Neuronal stem cell (in vitro differentiated cells): ENCODE results near the gene KCNAB1.

Experiments
- DNase-seq: peaks from one replicate; pipeline ENCODE4 v3.0.0-alpha.2; 2013; ENCODE audit warnings: low spot score
- H2AFZ ChIP-seq: one replicate; pipeline ENCODE4 v1.6.1; 2013; ENCODE audit warnings: mild to moderate bottlenecking, low read length, inconsistent platforms
- H2AK5ac ChIP-seq: 2 replicates; pipeline ENCODE4 v1.6.1; 2013; ENCODE audit warnings: low read depth, mild to moderate bottlenecking, inconsistent platforms, low read length, moderate library complexity, mixed read lengths
- H2BK120ac ChIP-seq: 2 replicates; pipeline ENCODE4 v1.6.1; 2013; ENCODE audit warnings: low read depth, mild to moderate bottlenecking, inconsistent platforms, low read length, moderate library complexity, mixed read lengths
- H2BK12ac ChIP-seq: one replicate; pipeline ENCODE4 v1.6.1; 2013; ENCODE audit warnings: low read length, inconsistent platforms
- H2BK15ac ChIP-seq: 2 replicates; pipeline ENCODE4 v1.6.1; 2013; ENCODE audit warnings: mild to moderate bottlenecking, low read length, inconsistent platforms, mixed read lengths
- H2BK5ac ChIP-seq: one replicate; pipeline ENCODE4 v1.6.1; 2013; ENCODE audit warnings: inconsistent platforms, mild to moderate bottlenecking, low read length, moderate library complexity
- H3K14ac ChIP-seq: one replicate; pipeline ENCODE4 v1.6.1; 2013; ENCODE audit warnings: low read length, inconsistent platforms
- H3K18ac ChIP-seq: 2 replicates; pipeline ENCODE4 v1.6.1; 2013; ENCODE audit warnings: low read length, inconsistent platforms
- H3K23ac ChIP-seq: 2 replicates; pipeline ENCODE4 v1.6.1; 2013; ENCODE audit warnings: low read depth, mild to moderate bottlenecking, mixed read lengths, low read length, inconsistent platforms; ENCODE audit not compliant: poor library complexity
- H3K27ac ChIP-seq: replicated peaks from 3 replicates; pipeline ENCODE4 v1.5.1; 2013; ENCODE audit warnings: low read length, inconsistent platforms
- H3K27me3 ChIP-seq, 3 experiments: 2 replicates each; pipeline ENCODE4 v1.6.1; 2013; ENCODE audit warnings: low read length in 3 of 3, mild to moderate bottlenecking in 2 of 3, inconsistent platforms in 1 of 3, low read depth in 1 of 3, mixed read lengths in 1 of 3, moderate library complexity in 1 of 3; ENCODE audit not compliant: control insufficient read depth in 3 of 3, insufficient read depth in 3 of 3
- H3K36me3 ChIP-seq, 2 donors: replicated peaks in 1 of 2; 2 replicates each; pipeline ENCODE4 v1.6.1; 2013; ENCODE audit warnings: low read length in 2 of 2; ENCODE audit not compliant: control insufficient read depth in 2 of 2, insufficient read depth in 2 of 2
- H3K4ac ChIP-seq: 2 replicates; pipeline ENCODE4 v1.6.1; 2013; ENCODE audit warnings: inconsistent platforms, mild to moderate bottlenecking, low read length, moderate library complexity
- H3K4me1 ChIP-seq, 2 donors: 1 replicate in 1 of 2; 2 replicates in 1 of 2; pipeline ENCODE4 v1.6.1; 2013; ENCODE audit warnings: low read length in 2 of 2, low read depth in 1 of 2; ENCODE audit not compliant: control insufficient read depth in 2 of 2, insufficient read depth in 1 of 2
- H3K4me2 ChIP-seq: one replicate; pipeline ENCODE4 v1.6.1; 2013; ENCODE audit warnings: mild to moderate bottlenecking, low read length, inconsistent platforms; ENCODE audit not compliant: insufficient read depth, poor library complexity, severe bottlenecking
- H3K4me3 ChIP-seq, 2 donors: 2 replicates each; pipeline ENCODE4 v1.5.1; 2013; ENCODE audit warnings: low read length in 2 of 2, mild to moderate bottlenecking in 2 of 2, inconsistent platforms in 1 of 2, moderate library complexity in 1 of 2
- H3K79me1 ChIP-seq: one replicate; pipeline ENCODE4 v1.6.1; 2013; ENCODE audit warnings: low read depth, mild to moderate bottlenecking, inconsistent platforms, low read length, moderate library complexity
- H3K9ac ChIP-seq: one replicate; pipeline ENCODE4 v1.6.1; 2013; ENCODE audit warnings: mild to moderate bottlenecking, low read depth, low read length, inconsistent platforms; ENCODE audit not compliant: poor library complexity
- H3K9me3 ChIP-seq, 2 donors: replicated peaks in 1 of 2; 2 replicates each; pipeline versions ENCODE3 to v1.6.1; 2013; ENCODE audit warnings: low read length in 2 of 2, mild to moderate bottlenecking in 2 of 2, inconsistent platforms in 1 of 2, low read depth in 1 of 2, mixed read lengths in 1 of 2, moderate library complexity in 1 of 2; ENCODE audit not compliant: control insufficient read depth in 2 of 2, insufficient read depth in 1 of 2
- H4K8ac ChIP-seq: one replicate; pipeline ENCODE4 v1.6.1; 2013; ENCODE audit warnings: low read depth, mild to moderate bottlenecking, inconsistent platforms, low read length, moderate library complexity
- H4K91ac ChIP-seq: one replicate; pipeline ENCODE4 v1.6.1; 2013; ENCODE audit warnings: low read length, low read depth, mild to moderate bottlenecking, inconsistent platforms; ENCODE audit not compliant: poor library complexity
- WGBS, 2 donors: extraction: QIAGEN DNeasy Blood & Tissue Kit; methylation state at CpG; one replicate each; pipeline ENCODE4 v1.1.7; 2013; ENCODE audit warnings: missing lambda C conversion rate in 2 of 2, mixed read lengths in 1 of 2; ENCODE audit not compliant: insufficient read length in 2 of 2, insufficient replicate concordance in 1 of 2; ENCODE audit errors: extremely low coverage in 2 of 2; 5-methylcytosine and 5-hydroxymethylcytosine counted together

KCNAB1 gene

DNA sequence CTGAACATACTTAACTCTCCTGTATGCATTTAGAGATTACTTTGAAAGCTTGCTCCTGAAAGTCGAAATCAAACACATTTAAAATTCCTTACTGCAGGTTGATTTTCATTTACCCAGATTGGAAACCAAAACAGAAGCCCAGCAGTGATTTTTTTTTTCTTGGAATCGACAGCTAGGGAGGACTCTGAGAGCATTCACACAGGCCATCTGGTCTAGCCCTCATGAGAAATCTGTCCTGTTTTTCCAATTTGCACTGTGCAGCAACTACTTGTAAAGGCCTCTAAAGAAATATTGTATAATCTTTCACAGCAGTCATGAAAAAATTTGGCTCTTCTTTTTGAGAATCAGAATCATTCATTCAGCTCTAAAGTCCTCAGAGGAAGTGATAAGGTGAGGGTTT lies 179.2 kb downstream of the KCNAB1 start:
- WGBS, 2 donors: no CpG with 5 or more reads among the region's 2 CpGs
- Histone ChIP-seq H3K18ac (no peak overlapping the region), H3K4ac (no peak overlapping the region), H3K23ac (no peak overlapping the region), H4K91ac (no peak overlapping the region), H3K36me3 (no peaks in the 10 kb centered on the region), H2BK12ac (no peak overlapping the region), H3K4me2 (no peak overlapping the region), H2AK5ac (no peak overlapping the region), H3K4me1 (no peaks in the 10 kb centered on the region), H2AFZ (no peak overlapping the region), H3K79me1 (no peaks in the 10 kb centered on the region), H3K9ac (no peak overlapping the region), H4K8ac (no peak overlapping the region), H3K9me3 (no peaks in the 10 kb centered on the region), H2BK5ac (no peak overlapping the region), H3K27me3 (peaks cover 0 to 6% (median 0%) of the 10 kb centered on the region in 3 experiments), H3K27ac (no peak overlapping the region), H2BK15ac (no peak overlapping the region), H3K14ac (no peak overlapping the region), H2BK120ac (no peak overlapping the region), H3K4me3 (no peak overlapping the region)
- DNase-seq: no peak

DNA sequence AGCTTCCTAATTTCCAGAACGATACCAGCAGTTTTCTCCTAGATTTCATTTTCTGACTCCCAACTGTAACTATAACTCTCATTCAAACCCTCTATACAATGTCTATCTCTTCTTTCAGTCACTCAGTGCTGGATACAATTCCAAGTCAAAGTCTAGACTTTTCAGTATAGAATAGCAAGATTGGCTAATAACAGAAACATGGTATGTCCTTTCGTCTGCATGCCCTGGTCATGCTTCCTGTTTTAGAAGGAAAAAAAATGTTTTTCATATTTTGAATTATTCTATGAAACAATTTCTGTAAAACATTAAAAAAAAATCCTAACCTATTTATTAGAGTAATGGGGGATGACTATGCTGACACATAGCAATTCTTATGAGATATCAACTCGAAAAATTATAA lies 180.0 kb downstream of the KCNAB1 start:
- H2BK120ac ChIP-seq: no peak overlapping the region
- WGBS, 2 donors: no CpG with 5 or more reads among the region's 3 CpGs
- H3K18ac ChIP-seq: no peak overlapping the region
- no peak overlapping the region for H3K4me3 ChIP-seq
- H3K27ac ChIP-seq: no peak overlapping the region
- H2BK12ac ChIP-seq: no peak overlapping the region
- no peak overlapping the region for H4K8ac ChIP-seq
- H3K14ac ChIP-seq: no peak overlapping the region
- H2AK5ac ChIP-seq: no peak overlapping the region
- no peaks in the 10 kb centered on the region for H3K4me1 ChIP-seq
- no peak overlapping the region for H3K4ac ChIP-seq
- H3K36me3 ChIP-seq: no peaks in the 10 kb centered on the region
- H3K9ac ChIP-seq: no peak overlapping the region
- no peak overlapping the region for H3K4me2 ChIP-seq
- no peak overlapping the region for H2BK15ac ChIP-seq
- no peak overlapping the region for H2BK5ac ChIP-seq
- H4K91ac ChIP-seq: no peak overlapping the region
- no peak for DNase-seq
- no peaks in the 10 kb centered on the region for H3K9me3 ChIP-seq
- no peak overlapping the region for H2AFZ ChIP-seq
- no peak overlapping the region for H3K23ac ChIP-seq
- no peaks in the 10 kb centered on the region for H3K27me3 ChIP-seq
- H3K79me1 ChIP-seq: no peaks in the 10 kb centered on the region

DNA sequence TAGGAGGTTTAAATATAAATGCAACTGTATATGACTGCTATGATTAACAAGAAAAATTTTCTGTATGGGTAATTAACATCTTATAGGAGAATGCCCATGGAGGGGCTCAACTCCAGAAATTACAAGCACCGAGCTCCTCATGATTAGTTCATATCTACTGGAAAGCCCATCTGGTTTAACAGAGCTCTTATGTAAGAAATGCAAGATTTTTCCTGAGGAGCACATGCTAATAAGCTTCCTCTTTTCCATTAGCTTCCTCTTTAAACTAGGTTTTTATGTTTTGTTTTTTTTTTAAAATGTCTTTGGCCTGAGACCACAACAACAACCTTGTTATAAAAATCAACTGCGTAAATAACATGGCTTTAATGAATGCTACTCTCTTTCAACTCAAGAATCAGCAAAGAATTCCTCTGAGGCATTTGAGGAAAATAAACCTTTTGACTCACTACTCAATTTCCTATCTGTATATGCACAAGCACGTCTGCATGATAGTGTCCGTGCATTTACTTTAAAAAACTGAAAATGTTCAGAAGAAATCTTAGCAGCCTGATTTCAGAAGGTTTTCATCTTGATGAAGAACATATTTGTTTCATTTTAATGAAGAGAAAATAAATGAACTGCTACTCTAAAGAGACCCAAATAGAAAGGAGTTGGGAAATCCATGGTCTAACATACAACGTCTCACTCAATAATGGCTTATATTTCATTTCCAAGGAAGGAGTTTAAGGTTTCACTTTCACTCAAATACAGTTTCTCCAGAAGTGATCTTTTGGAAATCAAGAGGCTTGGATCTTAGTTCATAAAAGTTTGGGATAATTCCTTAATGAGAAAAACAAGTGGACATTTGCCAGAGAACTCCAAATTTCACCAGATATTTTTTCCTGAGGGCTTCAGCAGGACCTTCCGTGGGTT lies 180.8 kb downstream of the KCNAB1 start:
- Histone ChIP-seq H3K79me1 (no peaks in the 10 kb centered on the region), H3K27me3 (no peaks in the 10 kb centered on the region), H3K14ac (no peak overlapping the region), H3K4me1 (peaks cover 0 to 2% of the 10 kb centered on the region in 2 donors), H2BK5ac (no peak overlapping the region), H3K27ac (no peak overlapping the region), H3K23ac (no peak overlapping the region), H3K18ac (no peak overlapping the region), H2BK15ac (no peak overlapping the region), H4K91ac (no peak overlapping the region), H2AK5ac (no peak overlapping the region), H3K4me3 (no peak overlapping the region), H4K8ac (no peak overlapping the region), H2BK12ac (no peak overlapping the region), H3K9ac (no peak overlapping the region), H2AFZ (no peak overlapping the region), H2BK120ac (no peak overlapping the region), H3K4me2 (no peak overlapping the region), H3K36me3 (no peaks in the 10 kb centered on the region), H3K9me3 (no peaks in the 10 kb centered on the region), H3K4ac (no peak overlapping the region)
- WGBS, 2 donors: no CpG with 5 or more reads among the region's 6 CpGs
- DNase-seq: no peak

DNA sequence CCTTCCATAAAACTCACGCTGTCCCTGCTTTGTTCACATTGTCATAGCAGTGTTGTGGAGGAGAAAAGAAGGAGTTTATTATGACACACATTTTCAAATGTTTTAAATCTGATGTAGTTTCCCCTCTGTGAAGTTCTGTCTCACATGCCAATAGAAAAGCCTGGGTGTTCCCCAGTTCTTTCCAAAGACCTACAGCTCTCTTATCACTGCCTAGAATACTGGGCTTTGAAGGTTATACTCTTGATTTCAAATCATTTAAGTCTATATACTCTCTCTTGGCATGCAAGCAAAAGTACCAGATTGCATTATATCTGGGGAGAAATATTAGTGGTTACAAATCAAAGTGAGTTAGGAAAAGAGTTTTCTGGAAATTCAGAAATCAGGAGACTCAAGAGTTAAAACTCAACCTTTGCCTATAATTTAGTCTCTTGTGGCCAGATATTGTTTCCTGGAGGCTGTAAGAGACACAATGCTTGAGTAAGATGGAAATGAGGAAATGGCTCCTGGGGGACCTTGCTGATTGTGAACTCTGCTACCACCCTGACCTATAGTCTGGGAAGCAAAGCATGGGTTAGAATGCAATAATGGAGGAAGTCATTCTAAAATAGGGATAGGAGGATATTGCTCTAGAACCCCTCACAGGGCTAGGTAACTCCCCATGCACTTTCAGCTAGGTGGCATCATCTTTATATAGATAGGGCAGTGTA lies 182.8 kb downstream of the KCNAB1 start:
- Histone ChIP-seq H3K27ac (no peak overlapping the region), H2AK5ac (no peak overlapping the region), H3K18ac (no peak overlapping the region), H3K4me2 (no peak overlapping the region), H3K23ac (no peak overlapping the region), H3K14ac (no peak overlapping the region), H3K9me3 (no peaks in the 10 kb centered on the region), H3K79me1 (no peaks in the 10 kb centered on the region), H4K8ac (no peak overlapping the region), H4K91ac (no peak overlapping the region), H3K4ac (no peak overlapping the region), H2BK15ac (no peak overlapping the region), H3K4me3 (no peak overlapping the region), H2BK5ac (no peak overlapping the region), H2BK120ac (no peak overlapping the region), H2AFZ (no peak overlapping the region), H2BK12ac (no peak overlapping the region), H3K27me3 (no peaks in the 10 kb centered on the region), H3K36me3 (no peaks in the 10 kb centered on the region), H3K4me1 (peaks cover 0 to 2% of the 10 kb centered on the region in 2 donors), H3K9ac (no peak overlapping the region)
- DNase-seq: no peak
- no CpG with 5 or more reads among the region's 1 CpG for WGBS, 2 donors
